ENCODE data around the gene KLK14.

KLK14 gene

GRCh38 chr19:51082611-51083010, at the start of gene KLK14:
Gene KLK14 (minus strand): TSS chr19:51082887. CDS start chr19:51082614, 273 bp downstream.
- H3K27ac ChIP-seq: no peak within 1 kb of the TSS
- TF ChIP-seq CTCF (conservative IDR thresholded peaks at IDR 0.05): no peak

GRCh38 chr19:51131780-51132680, 49.3 kb upstream of the KLK14 start:
- no peak overlapping the region for H3K27ac ChIP-seq
- TF ChIP-seq CTCF (conservative IDR thresholded peaks at IDR 0.05): 0 out of 2 replicates have a peak, but pooled peaks have one; percentile 9

- no peak for TF ChIP-seq CTCF (conservative IDR thresholded peaks at IDR 0.05)
- H3K27ac ChIP-seq: no peak overlapping the region; the same call in 1 of the 2 replicates
Observed at GRCh38 chr19:51129716-51130115, 47.0 kb upstream of the KLK14 start.

GRCh38 chr19:51128227-51128626, 45.5 kb upstream of the KLK14 start:
- TF ChIP-seq CTCF (conservative IDR thresholded peaks at IDR 0.05): no peak
- peak overlapping the region; percentile 42; the same call in 1 of the 2 replicates for H3K27ac ChIP-seq

GRCh38 chr19:51127755-51128154, 45.1 kb upstream of the KLK14 start:
- no peak overlapping the region for H3K27ac ChIP-seq
- no peak for TF ChIP-seq CTCF (conservative IDR thresholded peaks at IDR 0.05)

- no peak overlapping the region for H3K27ac ChIP-seq
- no peak for TF ChIP-seq CTCF (conservative IDR thresholded peaks at IDR 0.05)
Observed at GRCh38 chr19:51127032-51127431, 44.3 kb upstream of the KLK14 start.

GRCh38 chr19:51125421-51126075, 42.9 kb upstream of the KLK14 start:
- TF ChIP-seq CTCF (conservative IDR thresholded peaks at IDR 0.05): no peak
- H3K27ac ChIP-seq: no peak overlapping the region

All from VCaP (cell line).